Measurements from ENCODE around the gene PPP6R3. TPM values are rescaled to one million over a fixed set of nuclear protein-coding genes. Genes with fewer than 3 reads are reported as not detected.

The PPP6R3 gene
- total and polyA plus RNA-seq, 2 of the 8 experiments (the other 6 are each of a cell fraction or from before 2014, with no cell fraction given): 44.6 to 150 TPM

GRCh38 chr11:68536706-68537105, 76.2 kb downstream of the PPP6R3 start (continued):
- no peak for TF ChIP-seq SUZ12 (IDR thresholded peaks at IDR 0.05; ENCODE audit: low read length)
- no peak for TF ChIP-seq POU5F1 (IDR thresholded peaks at IDR 0.05; ENCODE audit: low read depth, low read length)
- TF ChIP-seq JUND (IDR thresholded peaks at IDR 0.05; ENCODE audit: low read length): no peak
- no peak for TF ChIP-seq SP1 (IDR thresholded peaks at IDR 0.05; ENCODE audit: low read depth, low read length)
